IMR-90 (cell line): ENCODE data around the gene SHISAL1. TPM values are rescaled to one million over a fixed set of nuclear protein-coding genes. Genes with fewer than 3 reads are reported as not detected.

Source experiments
- ATAC-seq: fragments of 200-7000 bp; cut with Tn5 transposase; 2 replicates; pipeline ENCODE4 v1.9.1; 2020; ENCODE audit warnings: low read depth, mild to moderate bottlenecking, moderate library complexity
- BruUV-seq: library from RNA; stranded (reverse); fragments of 400-500 nt; replicated peaks from 2 replicates; lab custom pipeline; 2021; lab: Mats Ljungman, UMichigan
- CTCF ChIA-PET: fragments of 300-600 bp; formaldehyde crosslinking; extraction: SDS; loops from one replicate; lab custom pipeline; 2021; ENCODE audit warnings: antibody characterized with exemption; lab: Yijun Ruan, JAX
- POLR2A ChIA-PET: fragments of 300-600 bp; sonication (Branson Sonifier 250); formaldehyde crosslinking; loops from one replicate; lab custom pipeline; 2022; ENCODE audit warnings: antibody characterized with exemption; ENCODE audit not compliant: unreplicated experiment; lab: Charles Lee
- DNase-seq: peaks from one replicate; pipeline ENCODE4 v3.0.0; 2013
- H2AFZ ChIP-seq: replicated peaks from 2 replicates; pipeline ENCODE3; 2013; ENCODE audit warnings: low read length, mild to moderate bottlenecking; ENCODE audit not compliant: poor library complexity
- H2AK5ac ChIP-seq: 2 replicates; pipeline ENCODE4 v1.6.1; 2013; ENCODE audit warnings: low read depth, low read length, inconsistent platforms
- H2AK9ac ChIP-seq: replicated peaks from 2 replicates; pipeline ENCODE3; 2013; ENCODE audit warnings: mild to moderate bottlenecking, low read depth, low read length, moderate library complexity; ENCODE audit not compliant: poor library complexity
- H2BK120ac ChIP-seq: 2 replicates; pipeline ENCODE4 v1.6.1; 2013; ENCODE audit warnings: low read depth, low read length, inconsistent platforms
- H2BK15ac ChIP-seq: 3 replicates; pipeline ENCODE4 v1.6.1; 2013; ENCODE audit warnings: low read depth, low read length, inconsistent platforms
- H2BK20ac ChIP-seq: 2 replicates; pipeline ENCODE4 v1.6.1; 2013; ENCODE audit warnings: low read depth, mild to moderate bottlenecking, inconsistent platforms, low read length, moderate library complexity
- H2BK5ac ChIP-seq: 2 replicates; pipeline ENCODE4 v1.6.1; 2013; ENCODE audit warnings: mild to moderate bottlenecking, low read depth, low read length, inconsistent platforms; ENCODE audit not compliant: poor library complexity, severe bottlenecking
- H3K14ac ChIP-seq: replicated peaks from 2 replicates; pipeline ENCODE4 v1.6.1; 2013; ENCODE audit warnings: low read depth, low read length, inconsistent platforms
- H3K18ac ChIP-seq: 2 replicates; pipeline ENCODE4 v1.6.1; 2013; ENCODE audit warnings: low read depth, low read length, control low read depth
- H3K23ac ChIP-seq: 2 replicates; pipeline ENCODE4 v1.6.1; 2013; ENCODE audit warnings: low read depth, low read length, inconsistent platforms
- H3K27ac ChIP-seq: 2 replicates; pipeline ENCODE4 v1.5.1; 2013; ENCODE audit warnings: mild to moderate bottlenecking, control low read depth, low read length; ENCODE audit not compliant: insufficient read depth
- H3K27me3 ChIP-seq: 2 replicates; pipeline ENCODE4 v1.6.1; 2013; ENCODE audit warnings: low read length; ENCODE audit not compliant: control insufficient read depth, insufficient read depth
- H3K36me3 ChIP-seq: 2 replicates; pipeline ENCODE4 v1.6.1; 2013; ENCODE audit warnings: low read length, mixed read lengths; ENCODE audit not compliant: control insufficient read depth, insufficient read depth
- H3K4ac ChIP-seq: 2 replicates; pipeline ENCODE4 v1.6.1; 2013; ENCODE audit warnings: low read depth, low read length, inconsistent platforms
- H3K4me1 ChIP-seq: 2 replicates; pipeline ENCODE4 v1.6.1; 2013; ENCODE audit warnings: low read length, mixed read lengths; ENCODE audit not compliant: control insufficient read depth, insufficient read depth
- H3K4me2 ChIP-seq: 2 replicates; pipeline ENCODE4 v1.6.1; 2013; ENCODE audit warnings: low read depth, mild to moderate bottlenecking, control low read depth, low read length, moderate library complexity
- H3K4me3 ChIP-seq: 2 replicates; pipeline ENCODE4 v1.5.1; 2013; ENCODE audit warnings: low read depth, mild to moderate bottlenecking, control low read depth, low read length, moderate library complexity; ENCODE audit not compliant: insufficient read depth
- H3K56ac ChIP-seq: 2 replicates; pipeline ENCODE4 v1.6.1; 2013; ENCODE audit warnings: low read length, inconsistent platforms; ENCODE audit not compliant: insufficient read depth; ENCODE audit errors: extremely low read depth
- H3K79me1 ChIP-seq, 2 experiments: 2 replicates each; pipeline ENCODE4 v1.6.1; 2013; ENCODE audit warnings: low read length in 2 of 2, inconsistent platforms in 1 of 2, low read depth in 1 of 2
- H3K9ac ChIP-seq: 2 replicates; pipeline ENCODE4 v1.6.1; 2013; ENCODE audit warnings: low read depth, low read length, control low read depth
- H3K9me1 ChIP-seq: 2 replicates; pipeline ENCODE4 v1.6.1; 2013; ENCODE audit warnings: low read length, inconsistent platforms; ENCODE audit not compliant: insufficient read depth
- H3K9me3 ChIP-seq: 2 replicates; pipeline ENCODE4 v1.6.1; 2013; ENCODE audit warnings: low read length; ENCODE audit not compliant: control insufficient read depth, insufficient read depth
- H4K20me1 ChIP-seq: 2 replicates; pipeline ENCODE4 v1.6.1; 2013; ENCODE audit warnings: low read length, inconsistent platforms; ENCODE audit not compliant: insufficient read depth
- H4K5ac ChIP-seq: 2 replicates; pipeline ENCODE4 v1.6.1; 2013; ENCODE audit warnings: mild to moderate bottlenecking, low read depth, low read length, control low read depth
- H4K8ac ChIP-seq, 2 experiments: 2 replicates each; pipeline ENCODE4 v1.6.1; 2013; ENCODE audit warnings: low read depth in 2 of 2, low read length in 2 of 2, control low read depth in 1 of 2, inconsistent platforms in 1 of 2
- H4K91ac ChIP-seq: 2 replicates; pipeline ENCODE4 v1.6.1; 2013; ENCODE audit warnings: low read depth, low read length, inconsistent platforms; ENCODE audit not compliant: insufficient read depth
- MAFK ChIP-seq: IDR thresholded peaks from 2 replicates; pipeline ENCODE4 v1.6.1; 2012; ENCODE audit warnings: low read depth, low read length, improper control_type of control experiment
- RFX5 ChIP-seq: IDR thresholded peaks from 2 replicates; pipeline ENCODE4 v1.8.0; 2012; ENCODE audit warnings: low read depth, mild to moderate bottlenecking, low read length, moderate library complexity
- WGBS, 2 experiments: methylation state at CpG; one replicate each; pipeline versions ENCODE4 v1.1.5 to v1.1.7; 2013; ENCODE audit warnings: missing lambda C conversion rate in 2 of 2; ENCODE audit not compliant: insufficient read length in 1 of 2; ENCODE audit errors: extremely low coverage in 2 of 2; 5-methylcytosine and 5-hydroxymethylcytosine counted together
- dilution Hi-C: fragments of 300-500 bp; cut with HindIII; formaldehyde crosslinking; loops from one replicate; pipeline ENCODE4 v1.14.3; 2018; ENCODE audit warnings: low sequenced_read_pairs; ENCODE audit not compliant: unreplicated experiment
- in situ Hi-C: fragments of 300-500 bp; cut with MboI; formaldehyde crosslinking; loops from 3 replicates; pipeline ENCODE4 v1.14.3; 2019; ENCODE audit warnings: low sequenced_read_pairs, inconsistent platforms, mixed read lengths
- intact Hi-C: fragments of 100-400 bp; cut with micrococcal nuclease; formaldehyde crosslinking; loops from 2 replicates; pipeline ENCODE4 v1.10.0; 2022
- polyA plus RNA-seq, 3 experiments: library from polyadenylated mRNA; depleted of rRNA; stranded (reverse); fragments of >200 nt; gene quantifications; 2 replicates each; pipeline ENCODE4 v1.2.3, GENCODE V29; 2012; ENCODE audit warnings: low replicate concordance in 1 of 3
- total RNA-seq: library from RNA; depleted of rRNA; stranded (reverse); fragments of >200 nt; gene quantifications from 2 replicates; pipeline ENCODE4 v1.2.3, GENCODE V29; 2012

The SHISAL1 gene
- total and polyA plus RNA-seq, 2 of the 4 experiments (the other 2 are of a cell fraction): 1.0 to 1.4 TPM

DNA sequence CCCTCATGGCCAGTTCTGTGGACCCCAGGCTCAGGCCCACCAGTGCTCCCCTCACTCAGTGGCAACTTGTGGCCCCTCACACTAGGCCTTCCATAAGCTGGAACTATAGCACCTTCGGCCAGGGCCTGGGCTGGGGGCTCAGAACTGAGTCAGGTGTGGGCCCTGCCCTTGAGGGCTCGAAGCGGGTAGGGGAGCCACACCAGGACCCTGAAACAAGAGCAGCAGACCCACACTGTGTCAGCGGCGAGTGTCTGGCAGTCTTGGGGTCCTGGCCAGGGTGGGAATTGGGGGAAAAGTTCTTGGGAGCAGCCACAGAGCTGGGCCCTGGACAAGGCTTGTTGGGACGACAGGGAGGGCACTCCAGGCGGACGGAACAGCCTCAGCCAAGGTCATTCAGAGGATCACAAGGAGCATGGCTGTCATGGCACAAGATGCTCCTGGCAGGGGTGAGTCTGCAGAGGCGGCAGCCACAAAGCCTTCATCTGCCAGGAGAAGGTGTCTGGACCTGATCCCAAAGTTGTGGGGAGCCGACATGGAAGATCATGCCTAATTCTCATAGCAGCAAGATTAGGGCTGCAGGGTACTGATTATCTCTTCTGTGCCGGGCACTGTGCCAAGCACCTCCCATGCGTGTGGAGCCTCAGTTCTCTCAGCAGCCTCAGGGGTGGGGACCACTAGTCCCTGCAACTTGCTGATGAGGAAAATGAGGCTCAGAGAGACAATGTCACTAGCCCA lies 50.7 kb downstream of the SHISAL1 start:
- 92% methylated on average over 6 of the region's 12 CpGs; no CpG with 5 or more reads in 1 of the 2 experiments for WGBS, 2 experiments
- Histone ChIP-seq H2BK20ac (no peak overlapping the region), H2AK5ac (no peak overlapping the region), H3K9ac (no peak overlapping the region), H3K9me3 (peaks cover 6% of the 10 kb centered on the region), H4K91ac (no peak overlapping the region), H3K18ac (no peak overlapping the region), H2BK120ac (no peak overlapping the region), H2AFZ (no peak overlapping the region), H3K56ac (no peak overlapping the region), H3K4me3 (no peak overlapping the region), H3K36me3 (peaks cover 2% of the 10 kb centered on the region; the same call in 1 of the 2 replicates), H3K4me1 (no peaks in the 10 kb centered on the region; the same call in 1 of the 2 replicates), H2BK5ac (no peak overlapping the region), H3K23ac (no peak overlapping the region), H3K14ac (no peak overlapping the region), H3K9me1 (no peaks in the 10 kb centered on the region), H4K5ac (no peak overlapping the region), H3K4me2 (no peak overlapping the region), H2BK15ac (no peak overlapping the region), H3K27ac (no peak overlapping the region), H4K20me1 (no peaks in the 10 kb centered on the region), H3K27me3 (peaks cover 3% of the 10 kb centered on the region; the same call in 1 of the 2 replicates), H4K8ac (no peak overlapping the region), H3K4ac (no peak overlapping the region), H3K79me1 (no peaks in the 10 kb centered on the region), H2AK9ac (no peak overlapping the region)
- ATAC-seq: no peak
- TF ChIP-seq MAFK (no peak), RFX5 (no peak)
- in situ Hi-C loops (no loop called here), dilution Hi-C loops (no loop called here), intact Hi-C loops (no loop called here)
- BruUV-seq: no TSS peak
- DNase-seq: no peak
- ChIA-PET POLR2A (no interaction called here), CTCF (no interaction called here)
